Measurements from ENCODE around the gene AKR1C2. TPM values are rescaled to one million over a fixed set of nuclear protein-coding genes. Genes with fewer than 3 reads are reported as not detected.
"Not testable (repeated sequence)": the region's sequence is repeated elsewhere in the genome, so short reads cannot be mapped to it uniquely, and the experiment has no call there.

AKR1C2 gene
- total and polyA plus RNA-seq, 2 experiments from 2014 or later, result 13.7 to 20.9 TPM

DNA sequence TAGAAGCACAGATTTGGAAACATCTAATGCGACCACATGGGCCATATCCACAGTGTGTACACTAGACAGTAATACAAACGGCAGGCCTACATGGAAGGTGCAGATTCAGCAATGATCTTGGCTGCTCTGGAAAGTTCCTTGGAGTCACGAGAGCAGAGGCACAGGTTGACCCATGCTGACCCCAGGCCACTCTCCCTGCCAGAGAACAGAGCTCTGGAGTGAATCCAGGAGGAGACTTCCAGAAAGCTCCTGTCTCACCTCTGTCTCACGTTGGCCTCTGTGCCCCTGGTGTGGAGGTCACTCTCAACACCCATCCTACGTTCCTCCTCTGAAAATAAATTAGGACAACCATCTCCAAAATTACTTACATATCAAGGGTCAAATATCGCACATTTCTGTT lies 12.2 kb downstream of the AKR1C2 start:
- H3K9me3 ChIP-seq (ENCODE audit: low read depth); H3K79me2 ChIP-seq (ENCODE audit: insufficient read depth); H3F3A ChIP-seq (ENCODE audit: insufficient read depth); in situ Hi-C loops (cut with MboI); H4K20me1 ChIP-seq (ENCODE audit: insufficient read depth); H3K4me3 ChIP-seq; H3K27me3 ChIP-seq (replicated peaks; ENCODE audit: insufficient read depth); H3K9me2 ChIP-seq (ENCODE audit: insufficient read depth); H3K27ac ChIP-seq; DNase-seq; H3K4me1 ChIP-seq (ENCODE audit: insufficient read depth); H2AFZ ChIP-seq; H3K4me2 ChIP-seq (ENCODE audit: unreplicated experiment); H3K9ac ChIP-seq; H3K36me3 ChIP-seq (ENCODE audit: low read depth): not testable (repeated sequence)
- WGBS, 2 experiments (ENCODE audit: low coverage in 1 of 2, low lambda C conversion rate in 2 of 2, missing lambda C conversion rate in 2 of 2), result 82 to 88% methylated on average over 3 of the region's 6 CpGs

DNA sequence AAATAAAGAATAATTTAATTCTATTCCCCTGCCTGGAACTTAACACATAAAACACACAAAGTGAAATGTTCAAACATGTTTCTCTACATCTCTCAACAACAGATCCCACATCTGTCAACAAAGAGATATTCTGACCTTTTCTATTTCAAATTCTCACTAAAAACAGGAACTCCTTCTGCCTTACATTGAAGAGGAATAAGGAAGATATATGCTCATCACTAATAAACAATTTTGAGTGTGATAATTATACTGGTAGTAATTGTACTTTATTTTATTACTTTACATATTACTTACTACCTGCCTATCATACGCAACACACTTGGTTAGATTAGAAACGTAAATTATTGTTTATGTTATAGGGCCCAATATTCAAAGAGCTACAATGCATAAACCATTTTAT lies 13.4 kb downstream of the AKR1C2 start:
- H3K9me3 ChIP-seq (ENCODE audit: low read depth), result no peaks in the 10 kb centered on the region
- no peaks in the 10 kb centered on the region for H4K20me1 ChIP-seq (ENCODE audit: insufficient read depth)
- no peaks in the 10 kb centered on the region for H3K79me2 ChIP-seq (ENCODE audit: insufficient read depth)
- no peaks in the 10 kb centered on the region for H3K9me2 ChIP-seq (ENCODE audit: insufficient read depth)
- H3K36me3 ChIP-seq (ENCODE audit: low read depth), result no peaks in the 10 kb centered on the region
- no peak overlapping the region for H3K4me3 ChIP-seq
- in situ Hi-C loops (cut with MboI), result no loop called here
- 95 to 100% methylated on average over 2 of the region's 2 CpGs for WGBS, 2 experiments (ENCODE audit: low coverage in 1 of 2, low lambda C conversion rate in 2 of 2, missing lambda C conversion rate in 2 of 2)
- no peak overlapping the region for H3K27ac ChIP-seq
- no peaks in the 10 kb centered on the region for H3F3A ChIP-seq (ENCODE audit: insufficient read depth)
- no peaks in the 10 kb centered on the region for H3K27me3 ChIP-seq (replicated peaks; ENCODE audit: insufficient read depth)
- TF ChIP-seq EZH2 (IDR thresholded peaks at IDR 0.05; ENCODE audit: insufficient read depth, poor library complexity, severe bottlenecking) (no peak), EZH2phosphoT487 (IDR thresholded peaks at IDR 0.05; ENCODE audit: insufficient read depth, low read depth) (no peak)
- no peak overlapping the region for H3K4me2 ChIP-seq (ENCODE audit: unreplicated experiment)
- no peak overlapping the region for H3K9ac ChIP-seq
- DNase-seq, result no peak
- H3K4me1 ChIP-seq (ENCODE audit: insufficient read depth), result no peaks in the 10 kb centered on the region; the same call in 1 of the 2 replicates
- H2AFZ ChIP-seq, result no peak overlapping the region

DNA sequence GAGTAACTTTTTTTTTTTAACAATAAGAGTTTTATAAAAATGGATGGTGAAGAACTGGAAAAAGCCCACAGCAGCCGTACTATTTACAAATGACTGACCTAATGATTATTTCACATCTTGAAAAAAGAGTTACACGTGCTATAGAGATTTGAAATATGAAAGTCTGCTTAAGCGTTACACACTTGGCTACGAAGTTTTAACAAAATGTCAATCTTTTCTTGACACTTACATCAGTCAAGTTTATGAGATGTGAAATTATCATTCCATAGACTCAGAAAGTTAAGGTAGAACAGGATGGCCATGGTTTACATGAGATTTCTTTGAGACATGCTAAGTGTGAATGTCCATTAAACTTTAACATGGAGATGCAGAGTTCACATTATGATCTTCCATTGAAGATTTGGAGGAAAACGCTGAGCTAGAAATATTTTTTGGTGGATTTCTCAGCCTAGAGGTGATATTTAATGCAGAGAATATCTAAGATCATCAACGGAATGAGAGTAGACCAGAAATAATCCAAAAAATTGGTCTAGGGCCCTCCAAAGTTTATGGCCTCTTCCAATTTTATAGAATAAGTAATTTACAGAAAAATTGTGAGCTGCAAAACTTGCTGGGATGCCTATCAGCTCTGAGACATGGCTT lies 15.5 kb downstream of the AKR1C2 start:
- DNase-seq; H3K9ac ChIP-seq; H3K4me3 ChIP-seq; H3K9me2 ChIP-seq (ENCODE audit: insufficient read depth); H3K4me1 ChIP-seq (ENCODE audit: insufficient read depth); H3F3A ChIP-seq (ENCODE audit: insufficient read depth); H2AFZ ChIP-seq; in situ Hi-C loops (cut with MboI); H3K79me2 ChIP-seq (ENCODE audit: insufficient read depth); H4K20me1 ChIP-seq (ENCODE audit: insufficient read depth); H3K4me2 ChIP-seq (ENCODE audit: unreplicated experiment); H3K27ac ChIP-seq; H3K9me3 ChIP-seq (ENCODE audit: low read depth); H3K27me3 ChIP-seq (replicated peaks; ENCODE audit: insufficient read depth); H3K36me3 ChIP-seq (ENCODE audit: low read depth): not testable (repeated sequence)
- WGBS, 2 experiments (ENCODE audit: low coverage in 1 of 2, low lambda C conversion rate in 2 of 2, missing lambda C conversion rate in 2 of 2), result 85 to 91% methylated on average over 6 of the region's 6 CpGs

DNA sequence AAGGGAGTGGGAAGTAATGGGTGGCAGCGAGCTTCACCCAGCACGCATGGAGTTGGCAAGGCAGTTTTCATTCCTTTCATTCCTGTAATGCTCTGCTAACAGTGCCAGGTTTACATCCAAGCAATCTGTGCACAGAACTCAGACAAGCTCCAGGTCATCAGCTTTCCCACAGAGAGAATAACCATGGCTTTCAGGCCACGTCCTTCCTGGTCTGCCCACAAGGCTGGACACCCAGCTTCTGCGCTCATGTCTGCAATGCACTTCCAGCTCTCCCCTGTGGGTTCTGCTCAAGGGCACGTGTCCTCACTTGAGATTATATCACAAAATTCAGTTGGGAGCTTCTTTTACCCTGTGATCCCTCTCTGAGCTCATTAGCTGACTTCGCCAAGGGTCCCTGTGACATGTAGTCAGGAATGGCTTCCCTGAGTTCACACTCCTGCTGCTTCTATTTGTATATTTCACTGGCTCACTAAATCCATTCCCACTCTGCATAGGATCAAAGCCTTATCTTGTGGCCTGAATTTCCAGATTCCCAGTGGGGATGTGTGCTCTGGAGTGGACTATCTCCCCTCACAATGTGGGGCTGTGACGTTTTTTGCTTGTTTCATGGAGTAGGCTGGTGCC lies 18.6 kb downstream of the AKR1C2 start:
- H3K4me2 ChIP-seq (ENCODE audit: unreplicated experiment), result no peak overlapping the region
- no peak overlapping the region for H2AFZ ChIP-seq

DNA sequence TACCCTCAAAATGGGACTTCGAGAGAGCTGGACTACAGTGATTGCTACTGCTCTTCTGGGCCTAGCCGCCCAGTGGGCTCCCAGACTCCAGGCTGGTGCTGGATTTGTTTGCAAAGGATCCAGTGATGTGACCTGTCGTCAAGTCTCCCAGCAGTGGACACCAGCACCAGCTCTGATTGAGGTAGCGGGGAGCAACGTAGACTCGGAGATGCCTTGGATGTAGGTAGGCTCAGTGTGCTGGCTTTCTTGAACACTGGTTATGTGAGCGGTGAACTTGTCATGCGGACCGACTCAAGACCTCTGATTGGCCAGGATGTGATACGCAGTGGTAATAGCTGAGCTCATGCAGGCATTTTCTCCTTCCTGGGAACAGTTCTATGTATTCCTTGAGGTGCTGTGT lies 19.4 kb downstream of the AKR1C2 start:
- no peak overlapping the region for H3K9ac ChIP-seq
- H3K27me3 ChIP-seq (replicated peaks; ENCODE audit: insufficient read depth), result no peaks in the 10 kb centered on the region
- in situ Hi-C loops (cut with MboI), result no loop called here
- no peaks in the 10 kb centered on the region for H3K9me3 ChIP-seq (ENCODE audit: low read depth)
- H3F3A ChIP-seq (ENCODE audit: insufficient read depth), result no peaks in the 10 kb centered on the region
- no peak overlapping the region for H2AFZ ChIP-seq
- H3K9me2 ChIP-seq (ENCODE audit: insufficient read depth), result no peaks in the 10 kb centered on the region
- peaks cover 4% of the 10 kb centered on the region; the same call in 1 of the 2 replicates for H3K4me1 ChIP-seq (ENCODE audit: insufficient read depth)
- TF ChIP-seq EZH2 (IDR thresholded peaks at IDR 0.05; ENCODE audit: insufficient read depth, poor library complexity, severe bottlenecking) (no peak), EZH2phosphoT487 (IDR thresholded peaks at IDR 0.05; ENCODE audit: insufficient read depth, low read depth) (no peak)
- no peak overlapping the region for H3K4me3 ChIP-seq
- whole genome bisulfite sequencing, 2 experiments (ENCODE audit: low coverage in 1 of 2, low lambda C conversion rate in 2 of 2, missing lambda C conversion rate in 2 of 2), result 97 to 98% methylated on average over 10 of the region's 10 CpGs
- no peaks in the 10 kb centered on the region for H3K79me2 ChIP-seq (ENCODE audit: insufficient read depth)
- no peak for DNase-seq
- no peaks in the 10 kb centered on the region for H3K36me3 ChIP-seq (ENCODE audit: low read depth)
- no peak overlapping the region for H3K4me2 ChIP-seq (ENCODE audit: unreplicated experiment)
- H3K27ac ChIP-seq, result no peak overlapping the region
- no peaks in the 10 kb centered on the region for H4K20me1 ChIP-seq (ENCODE audit: insufficient read depth)

More for the DNA sequence above, 18.6 kb downstream of the AKR1C2 start:
- Histone ChIP-seq H3K36me3 (ENCODE audit: low read depth) (no peaks in the 10 kb centered on the region), H3F3A (ENCODE audit: insufficient read depth) (no peaks in the 10 kb centered on the region), H3K9me2 (ENCODE audit: insufficient read depth) (no peaks in the 10 kb centered on the region), H3K9ac (no peak overlapping the region), H3K27me3 (replicated peaks; ENCODE audit: insufficient read depth) (no peaks in the 10 kb centered on the region), H3K79me2 (ENCODE audit: insufficient read depth) (no peaks in the 10 kb centered on the region), H3K9me3 (ENCODE audit: low read depth) (no peaks in the 10 kb centered on the region), H3K4me3 (no peak overlapping the region), H3K4me1 (ENCODE audit: insufficient read depth) (peaks cover 4% of the 10 kb centered on the region; the same call in 1 of the 2 replicates), H4K20me1 (ENCODE audit: insufficient read depth) (no peaks in the 10 kb centered on the region), H3K27ac (no peak overlapping the region)
- no peak for TF ChIP-seq EZH2 (IDR thresholded peaks at IDR 0.05; ENCODE audit: insufficient read depth, poor library complexity, severe bottlenecking)
- TF ChIP-seq EZH2phosphoT487 (IDR thresholded peaks at IDR 0.05; ENCODE audit: insufficient read depth, low read depth), result no peak
- DNase-seq, result peak; percentile 49
- in situ Hi-C loops (cut with MboI), result no loop called here
- WGBS, 2 experiments (ENCODE audit: low coverage in 1 of 2, low lambda C conversion rate in 2 of 2, missing lambda C conversion rate in 2 of 2), result 58 to 60% methylated on average over 7 of the region's 7 CpGs
